DMS 273 (cell line): ENCODE measurements around the gene PHF12.

ENCODE experiments used
- DNase-seq: peaks from one replicate; lab custom pipeline; 2025; ENCODE audit not compliant: unreplicated experiment; lab: John Stamatoyannopoulos, UW

The PHF12 gene

GRCh38 chr17:28862561-28862960 lies 88.8 kb downstream of the PHF12 start:
- no peak for DNase-seq

- DNase-seq: no peak
These were observed 89.7 kb downstream of the PHF12 start for GRCh38 chr17:28861393-28862203.

DNA sequence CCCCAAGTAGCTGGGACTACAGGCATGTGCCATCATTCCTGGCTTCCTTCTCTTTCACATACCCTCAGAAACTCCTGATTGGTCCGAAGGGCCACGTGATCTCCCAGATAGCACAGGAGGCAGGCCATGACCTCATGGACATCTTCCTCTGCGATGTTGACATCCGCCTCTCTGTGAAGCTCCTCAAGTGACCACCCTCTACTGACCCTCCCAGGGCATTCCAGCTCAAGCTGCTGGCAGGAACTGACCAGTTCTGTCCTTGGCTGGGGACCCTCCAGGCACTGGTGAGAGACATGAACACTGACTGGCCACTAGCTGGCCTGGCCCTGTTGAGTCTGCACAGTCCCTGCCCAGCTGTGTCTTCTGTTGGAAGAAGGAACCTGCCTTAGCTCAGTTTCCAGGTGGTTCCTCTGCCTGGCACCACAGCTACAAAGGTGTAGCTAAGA lies 90.9 kb downstream of the PHF12 start:
- no peak for DNase-seq

- DNase-seq: no peak
These were observed 92.4 kb downstream of the PHF12 start for GRCh38 chr17:28858801-28859355.

- no peak for DNase-seq
These were observed 93.2 kb downstream of the PHF12 start for GRCh38 chr17:28857905-28858800.

- no peak for DNase-seq
These were observed 95.2 kb downstream of the PHF12 start for GRCh38 chr17:28856028-28856574.

DNA sequence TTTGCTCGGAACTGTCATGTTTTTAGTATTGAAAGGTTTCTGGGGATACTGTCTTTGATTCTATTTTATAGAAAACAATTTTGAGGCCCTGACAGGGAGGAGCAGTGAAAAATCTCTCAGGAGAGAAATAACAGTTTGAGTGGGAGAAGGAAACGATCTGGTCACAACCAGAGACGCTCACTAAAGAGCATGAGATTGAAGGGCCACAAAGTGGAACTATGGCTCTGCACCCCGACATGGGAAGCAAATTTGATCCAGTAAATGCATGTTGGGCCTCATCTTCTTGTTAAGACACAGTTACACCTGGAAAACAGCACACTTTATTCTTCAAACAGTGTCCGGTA lies 96.0 kb downstream of the PHF12 start:
- no peak for DNase-seq
